NCI-H460 (cell line): ENCODE results near the gene MAGI1. TPM values are rescaled to one million over a fixed set of nuclear protein-coding genes. Genes with fewer than 3 reads are reported as not detected.
"Not testable (repeated sequence)": the region's sequence is repeated elsewhere in the genome, so short reads cannot be mapped to it uniquely, and the experiment has no call there.

Experiments used
- DNase-seq: peaks from one replicate; pipeline ENCODE4 v3.0.0-alpha.2; 2016; ENCODE audit warnings: low read depth; ENCODE audit errors: extremely low read depth
- total RNA-seq: library from RNA; depleted of rRNA; stranded (reverse); fragments of >200 nt; shearing (Covaris generic); gene quantifications from 2 replicates; pipeline ENCODE4 v1.2.3, GENCODE V29; 2014

Gene MAGI1
- total RNA-seq, 1 experiment from 2014 or later, result 1.7 TPM

GRCh38 chr3:65886391-65886790 is 152.3 kb downstream of the MAGI1 start:
- DNase-seq, result no peak

GRCh38 chr3:65884071-65884470 is 154.6 kb downstream of the MAGI1 start:
- DNase-seq, result no peak

GRCh38 chr3:65883613-65884012 is 155.1 kb downstream of the MAGI1 start:
- DNase-seq, result no peak

- DNase-seq, result no peak
These were observed 158.4 kb downstream of the MAGI1 start for GRCh38 chr3:65880350-65880749.

- DNase-seq, result no peak
These were observed 159.3 kb downstream of the MAGI1 start for GRCh38 chr3:65879372-65879771.

GRCh38 chr3:65878831-65879230 is 159.9 kb downstream of the MAGI1 start:
- no peak for DNase-seq

GRCh38 chr3:65877160-65877559 is 161.6 kb downstream of the MAGI1 start:
- no peak for DNase-seq

GRCh38 chr3:65876028-65876420 is 162.7 kb downstream of the MAGI1 start:
- no peak for DNase-seq

GRCh38 chr3:65875393-65876027 is 163.2 kb downstream of the MAGI1 start:
- DNase-seq, result no peak

- DNase-seq, result no peak
These were observed 164.8 kb downstream of the MAGI1 start for GRCh38 chr3:65873869-65874268.

GRCh38 chr3:65873028-65873427 is 165.7 kb downstream of the MAGI1 start:
- no peak for DNase-seq

- DNase-seq, result no peak
These were observed 167.2 kb downstream of the MAGI1 start for GRCh38 chr3:65871305-65872141.

- no peak for DNase-seq
These were observed 168.9 kb downstream of the MAGI1 start for GRCh38 chr3:65869798-65870197.

- DNase-seq, result no peak
These were observed 171.1 kb downstream of the MAGI1 start for GRCh38 chr3:65867463-65868210.

GRCh38 chr3:65864357-65864904 is 174.3 kb downstream of the MAGI1 start:
- no peak for DNase-seq

- DNase-seq, result no peak
These were observed 177.0 kb downstream of the MAGI1 start for GRCh38 chr3:65861718-65862117.

GRCh38 chr3:65859612-65860011 is 179.1 kb downstream of the MAGI1 start:
- DNase-seq, result not testable (repeated sequence)

GRCh38 chr3:65858749-65859148 is 180.0 kb downstream of the MAGI1 start:
- DNase-seq, result no peak

GRCh38 chr3:65857327-65857726 is 181.4 kb downstream of the MAGI1 start:
- no peak for DNase-seq

- DNase-seq, result no peak
These were observed 181.8 kb downstream of the MAGI1 start for GRCh38 chr3:65856907-65857306.
